ENCODE measurements around the gene OARD1.

The OARD1 gene

GRCh38 chr6:41098366-41098765 lies 26.2 kb upstream of the OARD1 start:
- Histone ChIP-seq H2AFZ (ENCODE audit: low read length) (no peak overlapping the region), H3K9me2 (replicated peaks; ENCODE audit: low read depth, low read length) (no peaks in the 10 kb centered on the region), H3K9ac (ENCODE audit: low read depth, low read length, poor library complexity, severe bottlenecking) (no peak overlapping the region), H3K4me2 (ENCODE audit: low read depth, low read length, poor library complexity, severe bottlenecking) (no peak overlapping the region), H3K36me3 (ENCODE audit: insufficient read depth, low read length) (peaks cover 85% of the 10 kb centered on the region), H3K4me1 (ENCODE audit: insufficient read depth, low read length, poor library complexity, severe bottlenecking) (no peaks in the 10 kb centered on the region), H3K4me3 (ENCODE audit: low read length, poor library complexity, severe bottlenecking) (no peak overlapping the region), H3K27me3 (ENCODE audit: insufficient read depth, low read length, poor library complexity, severe bottlenecking) (no peaks in the 10 kb centered on the region), H4K20me1 (ENCODE audit: insufficient read depth, low read length, poor library complexity, severe bottlenecking) (peaks cover 15% of the 10 kb centered on the region), H3K9me3 (ENCODE audit: insufficient read depth, low read depth, low read length) (no peaks in the 10 kb centered on the region), H3K79me2 (ENCODE audit: insufficient read depth, low read length) (no peaks in the 10 kb centered on the region), H3F3A (ENCODE audit: low read depth) (no peaks in the 10 kb centered on the region)
- TF ChIP-seq, protein P1, sequence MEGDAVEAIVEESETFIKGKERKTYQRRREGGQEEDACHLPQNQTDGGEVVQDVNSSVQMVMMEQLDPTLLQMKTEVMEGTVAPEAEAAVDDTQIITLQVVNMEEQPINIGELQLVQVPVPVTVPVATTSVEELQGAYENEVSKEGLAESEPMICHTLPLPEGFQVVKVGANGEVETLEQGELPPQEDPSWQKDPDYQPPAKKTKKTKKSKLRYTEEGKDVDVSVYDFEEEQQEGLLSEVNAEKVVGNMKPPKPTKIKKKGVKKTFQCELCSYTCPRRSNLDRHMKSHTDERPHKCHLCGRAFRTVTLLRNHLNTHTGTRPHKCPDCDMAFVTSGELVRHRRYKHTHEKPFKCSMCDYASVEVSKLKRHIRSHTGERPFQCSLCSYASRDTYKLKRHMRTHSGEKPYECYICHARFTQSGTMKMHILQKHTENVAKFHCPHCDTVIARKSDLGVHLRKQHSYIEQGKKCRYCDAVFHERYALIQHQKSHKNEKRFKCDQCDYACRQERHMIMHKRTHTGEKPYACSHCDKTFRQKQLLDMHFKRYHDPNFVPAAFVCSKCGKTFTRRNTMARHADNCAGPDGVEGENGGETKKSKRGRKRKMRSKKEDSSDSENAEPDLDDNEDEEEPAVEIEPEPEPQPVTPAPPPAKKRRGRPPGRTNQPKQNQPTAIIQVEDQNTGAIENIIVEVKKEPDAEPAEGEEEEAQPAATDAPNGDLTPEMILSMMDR (conservative IDR thresholded peaks at IDR 0.05; ENCODE audit: low read length) = no peak

- TF ChIP-seq, protein P1 (conservative IDR thresholded peaks at IDR 0.05; ENCODE audit: low read length) = no peak
- TF ChIP-seq EZH2phosphoT487 (IDR thresholded peaks at IDR 0.05; ENCODE audit: borderline replicate concordance) = no peak
- Histone ChIP-seq H4K20me1 (ENCODE audit: insufficient read depth, low read length, poor library complexity, severe bottlenecking) (peaks cover 20% of the 10 kb centered on the region), H3K9me2 (replicated peaks; ENCODE audit: low read depth, low read length) (no peaks in the 10 kb centered on the region), H3K79me2 (ENCODE audit: insufficient read depth, low read length) (no peaks in the 10 kb centered on the region), H3F3A (ENCODE audit: low read depth) (no peaks in the 10 kb centered on the region), H3K4me2 (ENCODE audit: low read depth, low read length, poor library complexity, severe bottlenecking) (no peak overlapping the region), H3K36me3 (ENCODE audit: insufficient read depth, low read length) (peaks cover 92% of the 10 kb centered on the region), H3K9ac (ENCODE audit: low read depth, low read length, poor library complexity, severe bottlenecking) (no peak overlapping the region), H3K9me3 (ENCODE audit: insufficient read depth, low read depth, low read length) (no peaks in the 10 kb centered on the region), H2AFZ (ENCODE audit: low read length) (no peak overlapping the region), H3K27me3 (ENCODE audit: insufficient read depth, low read length, poor library complexity, severe bottlenecking) (no peaks in the 10 kb centered on the region), H3K4me3 (ENCODE audit: low read length, poor library complexity, severe bottlenecking) (no peak overlapping the region), H3K4me1 (ENCODE audit: insufficient read depth, low read length, poor library complexity, severe bottlenecking) (no peaks in the 10 kb centered on the region)
Observed at GRCh38 chr6:41097467-41098090, 25.4 kb upstream of the OARD1 start.

DNA sequence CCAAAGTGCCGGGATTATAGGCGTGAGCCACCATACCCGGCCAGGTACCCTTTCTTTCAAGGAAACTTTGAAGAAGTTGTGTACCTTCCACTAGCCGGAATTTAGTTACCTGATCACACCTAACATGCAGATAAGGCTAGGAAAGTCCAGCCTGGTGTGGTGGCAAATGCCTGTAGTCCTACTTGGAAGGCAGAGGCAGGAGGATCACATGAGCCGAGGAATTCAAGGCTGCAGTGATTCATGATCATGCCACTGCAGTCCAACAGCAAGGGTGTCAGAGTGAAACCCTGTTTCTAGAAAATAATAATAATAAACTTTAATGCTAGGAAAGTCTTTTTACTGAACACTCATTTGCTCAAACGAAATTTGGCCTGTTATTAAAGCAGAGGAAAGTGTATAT lies 21.6 kb upstream of the OARD1 start:
- Histone ChIP-seq H3K9me2 (replicated peaks; ENCODE audit: low read depth, low read length) (no peaks in the 10 kb centered on the region), H3K4me1 (ENCODE audit: insufficient read depth, low read length, poor library complexity, severe bottlenecking) (no peaks in the 10 kb centered on the region), H3K79me2 (ENCODE audit: insufficient read depth, low read length) (no peaks in the 10 kb centered on the region), H3K9ac (ENCODE audit: low read depth, low read length, poor library complexity, severe bottlenecking) (no peak overlapping the region), H4K20me1 (ENCODE audit: insufficient read depth, low read length, poor library complexity, severe bottlenecking) (peaks cover 14% of the 10 kb centered on the region), H3K27me3 (ENCODE audit: insufficient read depth, low read length, poor library complexity, severe bottlenecking) (no peaks in the 10 kb centered on the region), H3K9me3 (ENCODE audit: insufficient read depth, low read depth, low read length) (no peaks in the 10 kb centered on the region), H2AFZ (ENCODE audit: low read length) (no peak overlapping the region), H3K4me2 (ENCODE audit: low read depth, low read length, poor library complexity, severe bottlenecking) (no peak overlapping the region), H3F3A (ENCODE audit: low read depth) (peaks cover 4% of the 10 kb centered on the region; the same call in 1 of the 2 replicates), H3K36me3 (ENCODE audit: insufficient read depth, low read length) (peaks cover 97% of the 10 kb centered on the region), H3K4me3 (ENCODE audit: low read length, poor library complexity, severe bottlenecking) (no peak overlapping the region)
- TF ChIP-seq EZH2phosphoT487 (IDR thresholded peaks at IDR 0.05; ENCODE audit: borderline replicate concordance) = no peak
- TF ChIP-seq, protein P1 (conservative IDR thresholded peaks at IDR 0.05; ENCODE audit: low read length) = no peak

All from Loucy (cell line).